Adrenal gland (tissue), 12 donors: Measurements from ENCODE around the gene CXCL12. TPM values are rescaled to one million over a fixed set of nuclear protein-coding genes. Genes with fewer than 3 reads are reported as not detected.

Experiments
- DNase-seq, 7 donors: peaks; one replicate each; pipeline ENCODE4 v3.0.0-alpha.2; 2019 to 2020
- H3K27ac ChIP-seq, 5 donors: fragments of 200-600 bp; sonication (generic) in 4 of 5; 1 replicate in 3 of 5; 2 replicates in 2 of 5; pipeline versions ENCODE4 v1.5.1 to v1.8.0; 2016 to 2020; ENCODE audit warnings: mild to moderate bottlenecking in 1 of 5
- H3K27me3 ChIP-seq: fragments of 200-600 bp; 2 replicates; pipeline ENCODE4 v1.8.0; 2021
- H3K36me3 ChIP-seq, 2 donors: fragments of 200-600 bp; replicated peaks in 1 of 2; 1 replicate in 1 of 2; 2 replicates in 1 of 2; pipeline versions ENCODE4 v1.5.1 to v1.8.0; 2018 to 2022
- H3K4me1 ChIP-seq, 2 donors: fragments of 200-600 bp; replicated peaks in 1 of 2; 1 replicate in 1 of 2; 2 replicates in 1 of 2; pipeline versions ENCODE4 v1.5.1 to v1.8.0; 2018 to 2021
- H3K4me3 ChIP-seq, 4 donors: fragments of 200-600 bp; sonication (generic) in 3 of 4; one replicate each; pipeline ENCODE4 v1.5.1; 2016 to 2018
- H3K9me3 ChIP-seq, 3 donors: fragments of 200-600 bp; sonication (generic) in 1 of 3; replicated peaks in 1 of 3; 1 replicate in 2 of 3; 2 replicates in 1 of 3; pipeline versions ENCODE4 v1.5.1 to v1.8.0; 2016 to 2021
- POLR2A ChIP-seq, 2 donors: fragments of 450-650 bp; IDR thresholded peaks; one replicate each; pipeline ENCODE4 v1.6.1; 2017; ENCODE audit warnings: antibody characterized with exemption in 2 of 2, mild to moderate bottlenecking in 2 of 2, moderate library complexity in 1 of 2
- WGBS, 4 donors: extraction: QIAGEN DNeasy Blood & Tissue Kit in 2 of 4; methylation state at CpG; one replicate each; pipeline versions ENCODE4 v1.1.5 to v1.1.7; 2013 to 2017; 5-methylcytosine and 5-hydroxymethylcytosine counted together
- intact Hi-C, 2 donors: fragments of 100-400 bp; cut with DNase I; formaldehyde crosslinking; loops; one replicate each; pipeline versions ENCODE4 v1.14.1 to v1.15.0; 2022 to 2023
- polyA plus RNA-seq, 3 donors: library from polyadenylated mRNA; stranded (reverse); fragments of 200-250 nt in 2 of 3; fragments of 350-450 nt in 1 of 3; fragmentation: Illumina TruSeq in 1 of 3; extraction: RNeasy Lipid Tissue Mini Kit (QIAGEN cat#74804) in 1 of 3; gene quantifications; one replicate each; pipeline ENCODE4 v1.2.3, GENCODE V29; 2013 to 2014
- total RNA-seq, 9 donors: library from RNA; depleted of rRNA in 4 of 9; stranded (reverse); fragments of >200 nt in 4 of 9; fragments of 120-200 nt in 1 of 9; fragmentation: NEBNext Ultra II Directional in 1 of 9; extraction: Animal tissue kit (Norgen Biotek cat#: 25700) in 1 of 9; gene quantifications; one replicate each; pipeline versions ENCODE4 v1.1.0 to v1.2.4, GENCODE V29; 2013 to 2023
- TF ChIP-seq, protein P1 (sequence below), 6 experiments: fragments of 450-650 bp in 4 of 6; fragments of 200-600 bp in 2 of 6; sonication (generic) in 1 of 6; IDR thresholded peaks; 1 replicate in 5 of 6; 2 replicates in 1 of 6; pipeline versions ENCODE4 v1.5.1 to v1.8.0; 2016 to 2021; ENCODE audit warnings: antibody characterized with exemption in 6 of 6, mild to moderate bottlenecking in 2 of 6, moderate library complexity in 1 of 6
- donor health status: healthy with polysubstance abuse.
- donor health status: Bipolar disorder and iron deficiency.
- donor health status: DM: yes; HTN: yes; CAD: no.
- donor health status: DM: no; HTN: no; CAD: no.
- donor health status: DM: no; HTN: no; CAD: no.
- donor health status: DM: yes; HTN: yes; CAD: no.

CXCL12 gene
- total and polyA plus RNA-seq, 12 donors = 17.5 to 193 (median 66.1) TPM

DNA sequence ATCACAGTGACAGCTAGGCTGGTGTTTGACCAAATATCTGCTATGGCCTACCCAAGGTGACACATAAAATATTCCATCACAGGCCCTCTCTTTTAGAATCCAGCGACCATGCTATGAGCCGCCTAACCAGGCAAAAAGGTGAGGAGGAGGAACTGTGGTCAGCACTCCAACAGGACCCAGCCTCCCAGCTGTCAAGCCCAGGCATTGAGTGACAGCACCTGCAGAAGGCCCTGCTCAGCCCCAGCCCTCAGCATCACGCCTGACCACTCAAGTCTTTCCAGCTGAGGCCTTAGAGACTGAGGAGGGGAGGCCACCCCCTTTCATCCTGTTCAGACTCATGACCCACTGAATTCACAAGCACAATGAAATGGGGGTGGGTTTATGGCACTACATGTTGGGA lies 43.0 kb downstream of the CXCL12 start:
- Histone ChIP-seq H3K9me3 (no peaks in the 10 kb centered on the region), H3K36me3 (no peaks in the 10 kb centered on the region), H3K4me3 (no peak overlapping the region), H3K27me3 (no peaks in the 10 kb centered on the region), H3K4me1 (no peaks in the 10 kb centered on the region), H3K27ac (no peak overlapping the region)
- no peak for TF ChIP-seq POLR2A (IDR thresholded peaks at IDR 0.05)
- TF ChIP-seq, protein P1, sequence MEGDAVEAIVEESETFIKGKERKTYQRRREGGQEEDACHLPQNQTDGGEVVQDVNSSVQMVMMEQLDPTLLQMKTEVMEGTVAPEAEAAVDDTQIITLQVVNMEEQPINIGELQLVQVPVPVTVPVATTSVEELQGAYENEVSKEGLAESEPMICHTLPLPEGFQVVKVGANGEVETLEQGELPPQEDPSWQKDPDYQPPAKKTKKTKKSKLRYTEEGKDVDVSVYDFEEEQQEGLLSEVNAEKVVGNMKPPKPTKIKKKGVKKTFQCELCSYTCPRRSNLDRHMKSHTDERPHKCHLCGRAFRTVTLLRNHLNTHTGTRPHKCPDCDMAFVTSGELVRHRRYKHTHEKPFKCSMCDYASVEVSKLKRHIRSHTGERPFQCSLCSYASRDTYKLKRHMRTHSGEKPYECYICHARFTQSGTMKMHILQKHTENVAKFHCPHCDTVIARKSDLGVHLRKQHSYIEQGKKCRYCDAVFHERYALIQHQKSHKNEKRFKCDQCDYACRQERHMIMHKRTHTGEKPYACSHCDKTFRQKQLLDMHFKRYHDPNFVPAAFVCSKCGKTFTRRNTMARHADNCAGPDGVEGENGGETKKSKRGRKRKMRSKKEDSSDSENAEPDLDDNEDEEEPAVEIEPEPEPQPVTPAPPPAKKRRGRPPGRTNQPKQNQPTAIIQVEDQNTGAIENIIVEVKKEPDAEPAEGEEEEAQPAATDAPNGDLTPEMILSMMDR (IDR thresholded peaks at IDR 0.05) = no peak
- WGBS, 4 donors = 76 to 89% (median 83%) methylated on average over 3 of the region's 3 CpGs
- DNase-seq = peak in 1 of 7 donors; percentile 6
- intact Hi-C loops = no loop called here

DNA sequence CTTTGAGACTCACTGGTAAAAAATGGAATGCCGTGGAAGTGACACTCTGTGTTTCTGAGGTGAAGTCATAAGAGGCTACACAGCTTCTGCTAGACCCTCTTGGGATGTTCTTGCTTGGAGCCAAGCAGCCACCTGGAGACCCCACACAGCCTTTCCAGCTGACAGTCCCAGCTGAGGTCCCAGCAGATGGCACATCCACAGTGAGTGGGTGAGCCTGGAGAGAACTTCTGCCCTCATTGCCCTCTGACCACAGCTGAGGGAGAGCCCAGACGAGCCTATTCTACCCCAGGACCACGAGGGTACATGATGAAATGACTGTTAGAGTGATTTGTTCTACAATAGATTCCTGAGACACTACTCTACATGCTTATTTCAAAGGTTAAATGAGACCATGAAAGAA lies 44.3 kb downstream of the CXCL12 start:
- no peak for TF ChIP-seq POLR2A (IDR thresholded peaks at IDR 0.05)
- TF ChIP-seq, protein P1 (IDR thresholded peaks at IDR 0.05) = no peak
- 53 to 79% (median 68%) methylated on average over 3 of the region's 3 CpGs for WGBS, 4 donors
- Histone ChIP-seq H3K4me1 (no peaks in the 10 kb centered on the region), H3K27me3 (no peaks in the 10 kb centered on the region), H3K4me3 (no peak overlapping the region), H3K27ac (no peak overlapping the region), H3K9me3 (no peaks in the 10 kb centered on the region), H3K36me3 (no peaks in the 10 kb centered on the region)
- intact Hi-C loops = no loop called here
- DNase-seq = peak in 1 of 7 donors; percentile 11

DNA sequence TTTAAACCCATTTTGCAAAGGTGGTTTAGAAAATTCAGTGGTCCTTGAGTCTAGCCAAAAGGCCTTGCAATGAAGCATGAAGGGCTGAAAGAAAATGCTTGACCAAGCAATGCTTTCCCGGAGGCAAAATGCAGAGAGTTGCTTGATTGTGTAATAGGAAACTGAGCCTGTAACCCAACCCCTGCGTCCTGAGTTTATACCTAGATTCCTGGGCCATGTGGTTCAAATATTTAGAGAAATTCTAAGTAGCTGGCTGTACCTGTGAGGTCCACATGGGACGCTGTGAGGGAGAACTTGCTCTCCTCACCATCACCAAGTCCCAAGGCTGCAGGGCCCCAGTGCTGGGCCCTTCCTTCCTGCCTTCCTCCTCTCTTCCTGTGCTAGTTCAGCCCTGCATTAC lies 45.7 kb downstream of the CXCL12 start:
- Histone ChIP-seq H3K27ac (no peak overlapping the region), H3K27me3 (no peaks in the 10 kb centered on the region), H3K9me3 (no peaks in the 10 kb centered on the region), H3K36me3 (no peaks in the 10 kb centered on the region), H3K4me3 (no peak overlapping the region), H3K4me1 (no peaks in the 10 kb centered on the region)
- 62 to 92% (median 84%) methylated on average over 3 of the region's 3 CpGs for WGBS, 4 donors
- DNase-seq = no peak
- no peak for TF ChIP-seq POLR2A (IDR thresholded peaks at IDR 0.05)
- TF ChIP-seq, protein P1 (IDR thresholded peaks at IDR 0.05) = no peak
- intact Hi-C loops = no loop called here

DNA sequence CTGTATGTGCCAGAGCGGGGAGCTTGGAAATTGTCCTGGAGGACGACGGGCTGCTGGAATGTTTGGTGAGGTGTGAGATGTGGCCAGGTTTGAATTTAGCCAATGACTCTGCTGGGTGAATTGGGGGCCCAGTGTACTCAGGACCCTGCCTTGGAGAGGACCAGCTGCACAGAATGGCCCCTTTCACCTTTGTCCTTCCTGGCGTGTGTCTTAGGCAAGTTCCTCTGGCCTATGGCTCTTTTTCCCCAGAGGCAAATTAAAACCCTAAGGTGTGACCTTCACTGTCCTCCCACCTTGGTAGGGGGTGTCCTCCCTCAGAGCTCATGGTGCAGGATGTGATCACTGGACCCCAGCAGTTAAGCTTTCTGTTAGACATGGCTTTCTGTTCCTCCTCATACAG lies 47.8 kb downstream of the CXCL12 start:
- 96 to 99% (median 97%) methylated on average over 4 of the region's 4 CpGs for WGBS, 4 donors
- no peaks in the 10 kb centered on the region for H3K9me3 ChIP-seq
- H3K27me3 ChIP-seq = no peaks in the 10 kb centered on the region
- H3K4me3 ChIP-seq = no peak overlapping the region
- no peaks in the 10 kb centered on the region for H3K36me3 ChIP-seq
- no peak for DNase-seq
- intact Hi-C loops = no loop called here
- no peaks in the 10 kb centered on the region for H3K4me1 ChIP-seq
- TF ChIP-seq POLR2A (IDR thresholded peaks at IDR 0.05) = no peak
- TF ChIP-seq, protein P1 (IDR thresholded peaks at IDR 0.05) = no peak
- no peak overlapping the region for H3K27ac ChIP-seq
